Endometrial microvascular endothelial cells (primary cell): ENCODE data around the gene BICD1. TPM values are rescaled to one million over a fixed set of nuclear protein-coding genes. Genes with fewer than 3 reads are reported as not detected.

Experiments used
- in situ Hi-C: cut with HindIII; loops from 2 replicates; pipeline ENCODE4 v1.10.0; 2017; ENCODE audit warnings: low sequenced_read_pairs, low pct_unique_long_range_greater_than_20kb; ENCODE audit errors: inconsistent ontology term
- total RNA-seq: library from RNA; depleted of rRNA; stranded (reverse); fragments of >200 nt; gene quantifications from one replicate; pipeline ENCODE4 v1.2.3, GENCODE V29; 2015; ENCODE audit errors: inconsistent ontology term

Gene BICD1
- total RNA-seq, 1 donor from 2014 or later: 14.8 TPM

- in situ Hi-C loops: no loop called here
These were observed 295.5 kb downstream of the BICD1 start for GRCh38 chr12:32402170-32402569.

- in situ Hi-C loops: no loop called here
These were observed 296.3 kb downstream of the BICD1 start for GRCh38 chr12:32402946-32403345.

DNA sequence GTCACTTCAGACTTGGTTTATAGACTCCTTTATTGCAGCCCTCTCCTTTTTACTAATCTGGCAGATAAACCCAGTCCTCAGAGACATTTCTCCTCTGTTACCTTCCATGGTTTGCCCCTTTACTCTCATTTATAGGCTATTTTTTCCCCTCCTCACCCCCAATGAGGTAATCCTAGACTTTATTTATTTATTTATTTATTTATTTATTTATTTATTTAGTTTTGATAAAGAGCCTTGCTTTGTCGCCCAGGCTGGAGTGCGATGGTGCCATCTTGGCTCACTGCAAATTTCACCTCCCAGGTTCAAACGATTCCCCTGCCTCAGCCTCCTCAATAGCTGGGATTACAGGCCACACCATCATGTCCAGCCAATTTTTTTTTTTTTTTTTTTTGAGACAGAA is 301.1 kb downstream of the BICD1 start:
- in situ Hi-C loops: no loop called here

GRCh38 chr12:32413412-32413811 is 306.8 kb downstream of the BICD1 start:
- in situ Hi-C loops: no loop called here

GRCh38 chr12:32418221-32418620 is 311.6 kb downstream of the BICD1 start:
- in situ Hi-C loops: no loop called here

DNA sequence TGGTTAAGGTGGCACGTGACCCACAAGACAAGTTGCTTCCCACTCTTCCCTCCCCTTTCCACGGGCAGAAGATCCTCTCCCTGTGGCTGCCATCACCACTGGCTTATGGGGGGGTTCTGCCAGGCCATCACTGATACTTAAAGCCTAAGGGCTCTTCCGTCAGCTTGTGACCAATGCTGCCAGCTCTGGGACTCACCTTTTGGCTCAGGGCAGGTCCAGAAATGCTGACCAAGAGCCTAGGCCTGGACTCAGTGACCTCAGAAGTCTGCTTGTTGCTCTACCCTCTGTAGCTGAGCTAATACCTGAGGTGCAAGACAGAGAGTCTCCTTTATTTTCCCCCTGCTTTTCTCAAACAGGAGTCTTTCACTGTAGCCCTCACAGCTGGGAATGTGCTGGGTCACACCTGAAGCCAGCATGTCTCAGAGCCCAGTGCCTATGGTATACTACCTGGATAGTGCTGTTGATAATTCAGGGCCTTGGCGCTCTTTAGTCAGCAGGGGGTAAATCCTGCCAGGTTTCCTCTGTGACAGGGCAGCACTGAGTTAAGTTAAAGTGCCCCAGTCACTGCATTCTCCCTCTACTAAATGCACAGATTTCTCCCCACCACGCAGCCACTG is 312.4 kb downstream of the BICD1 start:
- in situ Hi-C loops: no loop called here

DNA sequence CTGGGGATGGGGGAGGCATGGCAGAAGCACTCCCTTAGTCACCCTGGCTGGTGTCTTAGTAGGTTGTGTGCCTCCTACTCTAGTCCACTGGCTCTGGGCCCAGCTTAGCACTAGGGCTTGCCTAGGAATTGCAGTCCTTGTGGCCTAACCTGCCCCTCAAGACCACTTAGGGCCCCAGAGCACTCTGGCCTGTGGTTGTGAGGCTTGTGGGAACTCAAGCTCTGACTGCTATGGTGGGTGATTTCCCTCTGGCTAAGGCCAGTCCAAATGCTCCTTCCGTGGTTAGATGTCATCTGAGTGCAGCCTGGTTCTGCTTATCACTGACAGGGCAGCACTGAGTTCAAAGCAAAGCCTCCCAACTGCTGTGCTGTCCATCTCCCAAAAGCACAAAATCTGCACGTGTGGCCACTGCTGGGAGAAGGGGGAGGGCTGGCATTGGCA is 312.9 kb downstream of the BICD1 start:
- in situ Hi-C loops: no loop called here

DNA sequence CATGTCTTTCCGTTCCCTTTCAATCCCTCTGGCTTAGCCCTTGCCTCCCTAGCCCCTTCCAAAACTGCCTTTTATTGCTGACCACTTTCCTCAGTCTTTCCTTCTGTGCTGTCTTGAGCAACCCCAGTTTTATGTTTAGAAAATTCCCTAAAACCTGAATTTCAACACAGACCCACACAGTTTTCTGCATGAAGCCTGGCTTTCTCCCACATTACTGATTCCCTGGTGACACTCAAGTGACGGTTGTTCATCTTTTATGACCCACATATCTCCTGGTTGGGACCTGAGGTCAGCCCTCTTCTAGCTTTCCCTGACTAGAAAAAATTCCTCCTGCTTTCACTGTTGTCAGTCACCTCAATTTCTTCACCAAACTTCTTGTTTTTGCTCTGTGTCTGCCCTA is 313.7 kb downstream of the BICD1 start:
- in situ Hi-C loops: no loop called here

- in situ Hi-C loops: no loop called here
These were observed 316.9 kb downstream of the BICD1 start for GRCh38 chr12:32423559-32423958.

DNA sequence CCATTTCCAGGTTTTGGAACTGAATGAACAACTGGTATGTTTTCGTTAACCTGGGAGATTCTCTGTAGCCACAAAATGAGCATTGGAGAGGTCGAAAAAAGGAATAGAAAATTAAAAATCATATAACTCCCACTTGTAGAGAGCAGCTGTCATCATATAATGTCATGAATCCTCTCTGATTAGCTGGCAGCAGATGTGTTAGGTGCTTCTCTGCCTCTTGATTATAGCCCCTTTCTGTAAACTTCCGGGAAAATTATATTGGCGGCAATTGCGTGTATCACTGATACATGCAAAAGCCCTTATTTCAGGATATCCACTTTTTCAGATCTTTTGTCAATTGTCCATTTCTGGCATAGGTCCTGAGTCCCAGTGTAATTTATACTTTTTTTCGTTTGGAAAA is 324.4 kb downstream of the BICD1 start:
- in situ Hi-C loops: no loop called here

Other genes with a start within 250 kb of the BICD1 start
- gene RESF1, start 147.4 kb upstream of the BICD1 start, total RNA-seq: 113 TPM